ENCODE results near the gene TMEM37. TPM values are rescaled to one million over a fixed set of nuclear protein-coding genes. Genes with fewer than 3 reads are reported as not detected.

Gene TMEM37
- total RNA-seq, 2 experiments from 2014 or later = not detected

DNA sequence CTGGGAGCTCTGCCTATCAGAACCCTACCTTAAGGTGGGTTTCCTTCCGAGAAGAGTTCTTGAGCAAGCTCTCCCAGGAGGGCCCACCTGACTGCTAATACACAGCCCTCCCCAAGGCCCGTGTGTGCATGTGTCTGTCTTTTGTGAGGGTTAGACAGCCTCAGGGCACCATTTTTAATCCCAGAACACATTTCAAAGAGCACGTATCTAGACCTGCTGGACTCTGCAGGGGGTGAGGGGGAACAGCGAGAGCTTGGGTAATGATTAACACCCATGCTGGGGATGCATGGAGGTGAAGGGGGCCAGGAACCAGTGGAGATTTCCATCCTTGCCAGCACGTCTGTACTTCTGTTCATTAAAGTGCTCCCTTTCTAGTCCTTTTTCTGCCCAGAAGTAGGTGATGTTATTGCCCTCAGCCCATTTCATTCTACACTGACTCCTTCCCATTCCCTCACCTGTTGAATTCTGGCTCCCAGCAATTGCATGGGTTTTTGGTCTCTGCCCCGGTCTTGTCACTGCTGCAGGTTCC is 6.5 kb downstream of the TMEM37 start:
- no peak for ATAC-seq (ENCODE audit: poor library complexity)
- no peak overlapping the region for H3K4me3 Mint-ChIP-seq
- H3K4me1 ChIP-seq (ENCODE audit: insufficient read depth, low read length) = no peaks in the 10 kb centered on the region
- no peak overlapping the region for H3K4me3 ChIP-seq (ENCODE audit: low read length)
- peaks cover 35% of the 10 kb centered on the region for H3K27me3 Mint-ChIP-seq
- DNase-seq = no peak
- ChIA-PET CTCF (no interaction called here), POLR2A (no interaction called here)
- TF ChIP-seq, protein P1, sequence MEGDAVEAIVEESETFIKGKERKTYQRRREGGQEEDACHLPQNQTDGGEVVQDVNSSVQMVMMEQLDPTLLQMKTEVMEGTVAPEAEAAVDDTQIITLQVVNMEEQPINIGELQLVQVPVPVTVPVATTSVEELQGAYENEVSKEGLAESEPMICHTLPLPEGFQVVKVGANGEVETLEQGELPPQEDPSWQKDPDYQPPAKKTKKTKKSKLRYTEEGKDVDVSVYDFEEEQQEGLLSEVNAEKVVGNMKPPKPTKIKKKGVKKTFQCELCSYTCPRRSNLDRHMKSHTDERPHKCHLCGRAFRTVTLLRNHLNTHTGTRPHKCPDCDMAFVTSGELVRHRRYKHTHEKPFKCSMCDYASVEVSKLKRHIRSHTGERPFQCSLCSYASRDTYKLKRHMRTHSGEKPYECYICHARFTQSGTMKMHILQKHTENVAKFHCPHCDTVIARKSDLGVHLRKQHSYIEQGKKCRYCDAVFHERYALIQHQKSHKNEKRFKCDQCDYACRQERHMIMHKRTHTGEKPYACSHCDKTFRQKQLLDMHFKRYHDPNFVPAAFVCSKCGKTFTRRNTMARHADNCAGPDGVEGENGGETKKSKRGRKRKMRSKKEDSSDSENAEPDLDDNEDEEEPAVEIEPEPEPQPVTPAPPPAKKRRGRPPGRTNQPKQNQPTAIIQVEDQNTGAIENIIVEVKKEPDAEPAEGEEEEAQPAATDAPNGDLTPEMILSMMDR (IDR thresholded peaks at IDR 0.05) = no peak
- H3K9me3 Mint-ChIP-seq = no peaks in the 10 kb centered on the region
- intact Hi-C loops (cut with DNase I, micrococcal nuclease) = no loop called here
- H3K27ac Mint-ChIP-seq = no peak overlapping the region
- H3K27me3 ChIP-seq (ENCODE audit: control insufficient read depth in 1 of 2, insufficient read depth in 2 of 2, low read length in 2 of 2) = peaks cover 9 to 11% of the 10 kb centered on the region in 2 experiments
- H3K4me1 Mint-ChIP-seq (ENCODE audit: low read depth) = no peaks in the 10 kb centered on the region
- H3K27ac ChIP-seq (ENCODE audit: low read depth in 1 of 2, low read length in 2 of 2) = no peak overlapping the region
- no peaks in the 10 kb centered on the region for H3K36me3 ChIP-seq (ENCODE audit: insufficient read depth, low read length)
- peaks cover 0 to under 1% of the 10 kb centered on the region in 2 experiments for H3K9me3 ChIP-seq (ENCODE audit: control insufficient read depth in 1 of 2, insufficient read depth in 1 of 2, low read length in 2 of 2)
- H3K36me3 Mint-ChIP-seq (ENCODE audit: low read depth) = no peaks in the 10 kb centered on the region

DNA sequence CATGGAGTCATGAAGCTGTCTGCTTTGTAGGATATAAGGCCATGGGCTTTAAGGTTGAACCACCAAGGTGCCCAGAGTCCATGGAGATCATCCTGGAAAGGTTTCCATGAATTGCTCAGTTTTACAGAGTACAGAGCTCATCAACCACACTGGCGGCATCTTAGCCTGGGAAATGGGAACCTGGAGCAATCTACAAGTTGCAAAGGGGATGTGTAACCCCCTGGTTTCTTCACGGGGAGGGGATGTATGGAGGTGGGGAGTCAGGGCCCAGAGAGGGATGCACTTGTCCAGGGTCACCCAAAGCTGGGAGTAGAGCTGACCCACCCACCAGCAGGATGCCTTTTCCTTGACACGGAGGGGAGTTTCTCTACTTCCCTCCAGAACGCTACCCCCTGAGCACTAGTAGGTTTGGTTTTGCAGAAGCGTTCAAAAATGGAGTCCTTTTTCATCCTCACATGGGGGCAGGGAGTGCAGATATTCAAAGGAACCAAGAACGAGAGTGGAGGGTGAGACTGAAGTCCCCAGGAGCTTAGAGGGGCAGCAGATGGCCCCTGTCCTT is 7.2 kb downstream of the TMEM37 start:
- Histone ChIP-seq H3K36me3 (ENCODE audit: insufficient read depth, low read length) (no peaks in the 10 kb centered on the region), H3K4me3 (ENCODE audit: low read length) (no peak overlapping the region), H3K4me1 (ENCODE audit: insufficient read depth, low read length) (no peaks in the 10 kb centered on the region), H3K9me3 (ENCODE audit: control insufficient read depth in 1 of 2, insufficient read depth in 1 of 2, low read length in 2 of 2) (no peaks in the 10 kb centered on the region), H3K27me3 (ENCODE audit: control insufficient read depth in 1 of 2, insufficient read depth in 2 of 2, low read length in 2 of 2) (peaks cover 3 to 6% of the 10 kb centered on the region in 2 experiments), H3K27ac (ENCODE audit: low read depth in 1 of 2, low read length in 2 of 2) (no peak overlapping the region)
- Mint-ChIP-seq H3K4me1 (ENCODE audit: low read depth) (no peaks in the 10 kb centered on the region), H3K27ac (no peak overlapping the region), H3K36me3 (ENCODE audit: low read depth) (no peaks in the 10 kb centered on the region), H3K27me3 (peaks cover 30% of the 10 kb centered on the region), H3K4me3 (no peak overlapping the region), H3K9me3 (no peaks in the 10 kb centered on the region)
- TF ChIP-seq, protein P1 (IDR thresholded peaks at IDR 0.05) = no peak
- intact Hi-C loops (cut with DNase I, micrococcal nuclease) = no loop called here
- ChIA-PET CTCF (no interaction called here), POLR2A (no interaction called here)
- DNase-seq (no peak), ATAC-seq (ENCODE audit: poor library complexity) (no peak)

DNA sequence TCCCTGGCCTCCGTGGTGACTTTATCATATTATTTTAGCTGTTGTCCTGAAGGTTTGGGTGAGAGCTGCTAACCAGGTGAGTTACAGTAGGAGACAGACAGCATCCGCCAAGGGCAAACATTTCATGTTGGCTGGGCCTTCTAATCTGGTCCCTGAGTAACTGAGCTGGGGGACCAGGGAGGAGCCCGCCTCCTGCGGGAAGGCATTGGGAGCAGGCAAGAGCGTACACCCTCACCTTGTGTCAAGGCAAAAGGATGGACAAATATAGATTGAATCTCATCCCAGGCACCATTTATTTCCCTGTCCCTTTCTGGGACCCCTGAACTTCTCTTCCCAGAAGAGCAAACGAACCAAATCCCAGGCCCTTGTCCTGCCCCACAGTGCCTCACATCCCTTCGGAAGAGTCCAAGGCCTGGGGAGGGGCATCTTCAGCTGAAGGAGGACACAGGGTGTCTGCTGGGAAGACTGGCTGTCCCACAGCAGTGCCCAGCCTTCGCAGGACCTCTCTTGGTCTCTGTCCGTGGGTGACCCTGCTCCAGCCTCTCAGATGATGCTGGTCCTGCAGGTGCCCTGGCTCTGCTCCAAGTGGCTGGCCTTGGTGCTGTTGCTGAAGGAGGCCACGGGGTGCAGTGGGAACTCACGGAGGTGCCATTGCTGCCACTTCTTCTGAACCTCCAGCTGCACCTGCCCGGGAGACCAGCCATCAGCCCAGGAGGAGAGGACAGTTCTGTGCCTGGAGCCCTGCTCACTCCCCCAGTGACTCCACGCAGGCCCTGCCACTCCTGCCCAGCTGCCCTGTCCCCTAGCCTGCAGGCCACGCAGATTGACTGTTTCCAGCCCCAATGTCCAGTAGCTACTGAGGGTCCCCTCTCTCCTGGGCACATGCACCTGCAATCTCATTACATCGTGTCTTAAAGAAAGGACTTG is 8.2 kb downstream of the TMEM37 start:
- H3K27me3 ChIP-seq (ENCODE audit: control insufficient read depth in 1 of 2, insufficient read depth in 2 of 2, low read length in 2 of 2) = peaks cover 0 to 3% of the 10 kb centered on the region in 2 experiments
- CTCF ChIA-PET = no interaction called here
- no peaks in the 10 kb centered on the region for H3K4me1 ChIP-seq (ENCODE audit: insufficient read depth, low read length)
- Mint-ChIP-seq H3K27ac (no peak overlapping the region), H3K9me3 (no peaks in the 10 kb centered on the region), H3K36me3 (ENCODE audit: low read depth) (no peaks in the 10 kb centered on the region), H3K4me3 (no peak overlapping the region), H3K4me1 (ENCODE audit: low read depth) (no peaks in the 10 kb centered on the region), H3K27me3 (peaks cover 24% of the 10 kb centered on the region)
- intact Hi-C loops (cut with DNase I, micrococcal nuclease) = no loop called here
- ATAC-seq (ENCODE audit: poor library complexity) (no peak), DNase-seq (no peak)
- no peak overlapping the region for H3K27ac ChIP-seq (ENCODE audit: low read depth in 1 of 2, low read length in 2 of 2)
- no peaks in the 10 kb centered on the region for H3K9me3 ChIP-seq (ENCODE audit: control insufficient read depth in 1 of 2, insufficient read depth in 1 of 2, low read length in 2 of 2)
- TF ChIP-seq, protein P1 (IDR thresholded peaks at IDR 0.05) = no peak
- H3K36me3 ChIP-seq (ENCODE audit: insufficient read depth, low read length) = no peaks in the 10 kb centered on the region
- no peak overlapping the region for H3K4me3 ChIP-seq (ENCODE audit: low read length)
- POLR2A ChIA-PET = no interaction called here
